Right atrium auricular region (tissue), 2 donors: ENCODE data around the gene NGB. TPM values are rescaled to one million over a fixed set of nuclear protein-coding genes. Genes with fewer than 3 reads are reported as not detected.

ENCODE experiments used
- DNase-seq: peaks from one replicate; pipeline ENCODE4 v3.0.0-alpha.2; 2019; ENCODE audit warnings: low spot score
- H3K27ac ChIP-seq, 2 donors: fragments of 200-600 bp; sonication (generic); 1 replicate in 1 of 2; 2 replicates in 1 of 2; pipeline ENCODE4 v1.5.1; 2016 to 2019
- H3K27me3 ChIP-seq, 2 donors: fragments of 200-600 bp; sonication (generic); one replicate each; pipeline versions ENCODE4 v1.5.1 to v1.6.0; 2017 to 2019
- H3K36me3 ChIP-seq: fragments of 200-600 bp; sonication (generic); one replicate; pipeline ENCODE4 v1.5.1; 2016
- H3K4me1 ChIP-seq, 2 donors: fragments of 200-600 bp; sonication (generic); one replicate each; pipeline versions ENCODE4 v1.5.1 to v1.6.0; 2017 to 2019
- H3K4me3 ChIP-seq, 2 donors: fragments of 200-600 bp; sonication (generic); 1 replicate in 1 of 2; 2 replicates in 1 of 2; pipeline ENCODE4 v1.5.1; 2017 to 2019; ENCODE audit warnings: mild to moderate bottlenecking in 1 of 2, moderate library complexity in 1 of 2
- H3K9me3 ChIP-seq, 2 donors: fragments of 200-600 bp; sonication (generic); one replicate each; pipeline ENCODE4 v1.5.1; 2019
- total RNA-seq, 2 donors: library from RNA; depleted of rRNA; stranded (reverse); fragments of >200 nt; gene quantifications; one replicate each; pipeline ENCODE4 v1.1.0, GENCODE V29; 2016
- TF ChIP-seq, protein P1 (sequence below), 2 donors: fragments of 200-600 bp; sonication (generic); IDR thresholded peaks; one replicate each; pipeline ENCODE4 v1.5.1; 2019; ENCODE audit warnings: antibody characterized with exemption in 2 of 2

The NGB gene
- total RNA-seq, 2 donors from 2014 or later: not detected

DNA sequence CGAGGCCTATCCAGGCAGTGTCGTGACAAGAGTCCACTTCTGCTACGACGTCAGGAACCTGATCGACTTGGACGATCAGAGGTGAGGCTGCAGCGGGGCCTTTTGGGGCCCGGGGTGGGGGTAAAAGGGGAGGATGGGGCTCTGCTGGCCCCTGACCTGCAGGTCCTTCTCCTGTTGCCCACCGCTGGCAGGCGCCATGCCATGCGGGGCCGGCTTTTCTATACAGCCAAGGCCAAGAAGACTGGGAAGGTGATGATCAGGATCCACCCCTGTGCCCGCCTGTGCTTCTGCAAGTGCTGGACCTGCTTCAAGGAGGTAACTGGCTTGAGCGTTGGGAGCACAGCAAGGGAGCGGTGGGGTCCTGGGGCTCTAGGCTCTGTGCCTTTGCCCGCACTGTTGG, 31.6 kb downstream of the NGB start:
- TF ChIP-seq, protein P1, sequence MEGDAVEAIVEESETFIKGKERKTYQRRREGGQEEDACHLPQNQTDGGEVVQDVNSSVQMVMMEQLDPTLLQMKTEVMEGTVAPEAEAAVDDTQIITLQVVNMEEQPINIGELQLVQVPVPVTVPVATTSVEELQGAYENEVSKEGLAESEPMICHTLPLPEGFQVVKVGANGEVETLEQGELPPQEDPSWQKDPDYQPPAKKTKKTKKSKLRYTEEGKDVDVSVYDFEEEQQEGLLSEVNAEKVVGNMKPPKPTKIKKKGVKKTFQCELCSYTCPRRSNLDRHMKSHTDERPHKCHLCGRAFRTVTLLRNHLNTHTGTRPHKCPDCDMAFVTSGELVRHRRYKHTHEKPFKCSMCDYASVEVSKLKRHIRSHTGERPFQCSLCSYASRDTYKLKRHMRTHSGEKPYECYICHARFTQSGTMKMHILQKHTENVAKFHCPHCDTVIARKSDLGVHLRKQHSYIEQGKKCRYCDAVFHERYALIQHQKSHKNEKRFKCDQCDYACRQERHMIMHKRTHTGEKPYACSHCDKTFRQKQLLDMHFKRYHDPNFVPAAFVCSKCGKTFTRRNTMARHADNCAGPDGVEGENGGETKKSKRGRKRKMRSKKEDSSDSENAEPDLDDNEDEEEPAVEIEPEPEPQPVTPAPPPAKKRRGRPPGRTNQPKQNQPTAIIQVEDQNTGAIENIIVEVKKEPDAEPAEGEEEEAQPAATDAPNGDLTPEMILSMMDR (IDR thresholded peaks at IDR 0.05): no peak
- H3K36me3 ChIP-seq: no peaks in the 10 kb centered on the region
- H3K9me3 ChIP-seq: no peaks in the 10 kb centered on the region
- H3K4me1 ChIP-seq: no peaks in the 10 kb centered on the region
- H3K27ac ChIP-seq: no peak overlapping the region
- H3K27me3 ChIP-seq: no peaks in the 10 kb centered on the region
- no peak overlapping the region for H3K4me3 ChIP-seq
- no peak for DNase-seq

DNA sequence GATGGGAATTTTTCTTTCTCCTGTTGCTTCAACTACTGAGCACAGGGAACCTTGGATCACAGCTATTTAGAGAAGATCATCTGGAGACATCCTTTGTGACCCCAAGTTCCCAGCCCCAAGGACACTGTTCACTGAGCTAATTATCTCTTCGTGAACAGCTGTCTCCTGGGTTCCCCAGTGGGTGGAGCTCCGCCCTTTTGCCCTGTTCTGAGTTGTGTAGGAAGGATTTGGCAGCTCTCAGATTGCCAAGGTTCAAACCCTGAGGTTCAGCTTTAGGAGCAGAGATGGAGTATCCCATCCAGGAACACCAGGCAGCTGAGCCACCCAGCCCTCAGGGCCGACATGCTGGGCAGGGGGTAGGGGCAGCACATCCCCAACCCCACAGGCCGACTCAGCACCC, 32.0 kb downstream of the NGB start:
- no peaks in the 10 kb centered on the region for H3K9me3 ChIP-seq
- no peak overlapping the region for H3K4me3 ChIP-seq
- H3K27me3 ChIP-seq: no peaks in the 10 kb centered on the region
- no peaks in the 10 kb centered on the region for H3K4me1 ChIP-seq
- H3K27ac ChIP-seq: no peak overlapping the region
- no peaks in the 10 kb centered on the region for H3K36me3 ChIP-seq
- no peak for DNase-seq
- TF ChIP-seq, protein P1 (IDR thresholded peaks at IDR 0.05): no peak

DNA sequence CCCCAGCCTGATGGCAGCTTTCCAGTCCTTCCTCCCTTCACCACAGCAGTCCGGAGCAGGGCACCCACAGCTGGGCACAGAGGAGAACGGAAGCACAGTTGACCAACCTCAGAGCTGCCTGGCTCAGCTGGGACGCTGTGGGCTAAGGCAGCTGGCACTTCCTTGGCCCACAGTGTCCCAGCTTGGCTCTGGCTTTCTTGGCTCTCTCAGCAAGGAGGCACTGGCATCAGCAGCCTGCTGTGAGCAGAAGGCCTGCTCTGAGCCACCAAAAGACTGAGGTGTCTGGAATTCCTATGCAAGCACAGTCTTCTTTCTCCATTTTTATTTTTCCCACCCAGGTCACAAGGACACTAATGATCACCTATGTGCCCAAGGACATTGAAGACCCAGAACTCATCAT, 32.6 kb downstream of the NGB start:
- no peak overlapping the region for H3K4me3 ChIP-seq

DNA sequence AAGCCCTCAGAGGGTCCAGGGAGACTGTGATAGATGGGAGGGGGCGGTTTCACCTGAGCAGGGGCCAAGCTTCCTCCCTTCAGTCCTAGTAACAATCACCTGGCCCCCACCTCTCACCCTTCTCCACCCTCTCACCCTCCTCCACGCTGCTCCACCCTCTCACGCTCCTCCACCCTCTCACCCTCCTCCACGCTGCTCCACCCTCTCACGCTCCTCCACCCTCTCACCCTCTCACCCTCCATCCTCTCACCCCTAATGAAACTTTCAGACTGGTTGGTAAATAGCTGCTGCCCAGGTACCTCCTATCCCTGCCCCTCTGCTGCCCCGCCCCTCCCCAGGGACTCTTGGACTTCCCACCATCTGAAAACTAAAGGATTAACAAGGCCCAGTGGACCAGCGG, 34.2 kb downstream of the NGB start:
- Histone ChIP-seq H3K27me3 (no peaks in the 10 kb centered on the region), H3K9me3 (no peaks in the 10 kb centered on the region), H3K4me1 (no peaks in the 10 kb centered on the region), H3K27ac (no peak overlapping the region), H3K36me3 (no peaks in the 10 kb centered on the region), H3K4me3 (no peak overlapping the region)
- TF ChIP-seq, protein P1 (IDR thresholded peaks at IDR 0.05): no peak
- DNase-seq: no peak

More for the DNA sequence above, 32.6 kb downstream of the NGB start:
- TF ChIP-seq, protein P1 (IDR thresholded peaks at IDR 0.05): no peak
- Histone ChIP-seq H3K27ac (no peak overlapping the region), H3K36me3 (no peaks in the 10 kb centered on the region), H3K4me1 (no peaks in the 10 kb centered on the region), H3K9me3 (no peaks in the 10 kb centered on the region), H3K27me3 (no peaks in the 10 kb centered on the region)
- no peak for DNase-seq

DNA sequence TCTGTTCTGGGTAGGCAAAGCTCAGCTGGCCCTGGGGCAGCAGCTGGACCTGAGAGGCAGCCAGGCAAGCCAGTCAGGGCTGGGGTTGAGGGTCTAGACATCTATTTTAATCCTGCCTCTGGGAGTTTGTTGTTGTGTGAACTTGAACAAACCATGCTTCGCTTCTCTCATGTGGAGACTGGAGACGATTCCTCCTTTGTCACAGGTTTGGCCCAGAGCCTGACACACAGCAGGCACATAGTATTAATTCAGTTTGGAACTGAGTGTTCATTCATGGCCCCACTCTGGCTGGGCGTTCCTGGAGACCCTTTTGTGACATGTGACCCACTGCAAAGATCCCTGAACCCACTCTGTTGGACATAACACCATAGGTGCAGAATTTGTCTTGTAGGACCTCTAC, 39.3 kb downstream of the NGB start:
- Histone ChIP-seq H3K27me3 (no peaks in the 10 kb centered on the region), H3K4me3 (no peak overlapping the region), H3K36me3 (no peaks in the 10 kb centered on the region), H3K4me1 (no peaks in the 10 kb centered on the region), H3K9me3 (no peaks in the 10 kb centered on the region), H3K27ac (no peak overlapping the region)
- DNase-seq: no peak
- TF ChIP-seq, protein P1 (IDR thresholded peaks at IDR 0.05): no peak

DNA sequence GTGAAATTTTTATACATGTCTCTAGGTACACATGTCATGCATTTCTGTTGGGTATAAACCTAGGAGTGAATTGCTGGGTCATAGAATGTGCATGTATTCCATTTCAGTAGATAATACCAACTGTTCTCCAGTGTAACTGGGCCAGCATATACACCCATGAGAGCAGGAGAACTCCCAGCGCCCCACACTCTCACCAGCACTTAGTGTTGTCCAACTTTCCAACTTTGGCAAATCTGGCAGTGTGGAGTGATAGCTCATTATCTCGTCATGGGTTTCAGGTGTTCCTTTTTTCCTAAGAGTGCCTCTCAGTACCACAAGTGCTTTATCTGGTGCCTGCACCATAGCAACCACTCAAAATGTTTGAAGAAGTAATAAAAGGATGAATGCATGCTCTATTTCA, 40.1 kb downstream of the NGB start:
- no peak for DNase-seq
- TF ChIP-seq, protein P1 (IDR thresholded peaks at IDR 0.05): no peak
- H3K36me3 ChIP-seq: no peaks in the 10 kb centered on the region
- no peaks in the 10 kb centered on the region for H3K27me3 ChIP-seq
- no peaks in the 10 kb centered on the region for H3K4me1 ChIP-seq
- no peak overlapping the region for H3K4me3 ChIP-seq
- no peak overlapping the region for H3K27ac ChIP-seq
- no peaks in the 10 kb centered on the region for H3K9me3 ChIP-seq
